Loucy (cell line): ENCODE measurements around the gene UQCR10.

Experiments
- CTCF ChIP-seq: fragments of 200-600 bp; sonication (generic); conservative IDR thresholded peaks from 2 replicates; pipeline ENCODE4 v1.5.1; 2014; ENCODE audit warnings: mild to moderate bottlenecking, antibody characterized with exemption, low read length
- EZH2phosphoT487 ChIP-seq: fragments of 200-600 bp; IDR thresholded peaks from 2 replicates; pipeline ENCODE4 v1.6.1; 2018; ENCODE audit warnings: antibody characterized with exemption, mild to moderate bottlenecking, moderate library complexity, borderline replicate concordance

DNA sequence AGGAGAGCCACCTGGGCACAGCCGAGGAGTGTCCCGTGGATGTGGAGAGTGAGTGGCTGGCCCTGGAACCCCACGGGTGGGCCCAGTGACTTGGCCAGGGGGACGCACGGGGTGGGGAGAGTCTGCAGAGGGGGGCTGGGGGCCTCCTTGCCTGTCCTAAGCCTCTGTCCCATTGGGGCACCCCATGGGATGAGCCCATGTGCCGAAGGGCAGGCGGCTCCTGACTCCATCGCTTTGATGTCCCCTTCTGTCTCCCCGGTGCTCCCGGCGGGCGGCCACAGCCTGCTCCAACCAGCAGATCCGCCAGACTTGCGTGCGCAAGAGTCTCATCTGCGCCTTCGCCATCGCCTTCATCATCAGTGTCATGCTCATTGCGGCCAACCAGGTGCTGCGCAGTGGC is 38.0 kb upstream of the UQCR10 start:
- TF ChIP-seq CTCF: no peak
- TF ChIP-seq EZH2phosphoT487: no peak
